Mesendoderm (in vitro differentiated cells): ENCODE results near the gene SEC14L1.

Experiments used
- DNase-seq: peaks from one replicate; pipeline ENCODE4 v3.0.0; 2013
- H2AK5ac ChIP-seq: 2 replicates; pipeline ENCODE4 v1.6.1; 2013; ENCODE audit warnings: low read length, inconsistent platforms
- H2BK120ac ChIP-seq: 2 replicates; pipeline ENCODE4 v1.6.1; 2013; ENCODE audit warnings: low read depth, mild to moderate bottlenecking, low read length, moderate library complexity, mixed read lengths
- H2BK15ac ChIP-seq: replicated peaks from 2 replicates; pipeline ENCODE4 v1.6.1; 2013; ENCODE audit warnings: low read depth, mild to moderate bottlenecking, moderate library complexity
- H2BK5ac ChIP-seq: 2 replicates; pipeline ENCODE4 v1.6.1; 2013; ENCODE audit warnings: low read length, inconsistent platforms
- H3K18ac ChIP-seq: 2 replicates; pipeline ENCODE4 v1.6.1; 2013; ENCODE audit warnings: mild to moderate bottlenecking, low read length, mixed read lengths
- H3K23ac ChIP-seq: one replicate; pipeline ENCODE4 v1.6.1; 2013; ENCODE audit warnings: low read length
- H3K27ac ChIP-seq: 2 replicates; pipeline ENCODE4 v1.5.1; 2013; ENCODE audit warnings: low read depth, mild to moderate bottlenecking, inconsistent platforms, low read length, moderate library complexity
- H3K27me3 ChIP-seq: 2 replicates; pipeline ENCODE4 v1.6.1; 2013; ENCODE audit warnings: low read length, control low read depth, mild to moderate bottlenecking, inconsistent platforms; ENCODE audit not compliant: insufficient read depth, poor library complexity
- H3K36me3 ChIP-seq: 2 replicates; pipeline ENCODE4 v1.6.1; 2013; ENCODE audit warnings: low read length, inconsistent platforms; ENCODE audit not compliant: control insufficient read depth, insufficient read depth
- H3K4ac ChIP-seq: one replicate; pipeline ENCODE4 v1.6.1; 2013; ENCODE audit warnings: low read depth, mild to moderate bottlenecking, low read length, moderate library complexity
- H3K4me1 ChIP-seq: 2 replicates; pipeline ENCODE4 v1.6.1; 2013; ENCODE audit warnings: low read depth, low read length, inconsistent platforms; ENCODE audit not compliant: control insufficient read depth
- H3K4me2 ChIP-seq: 2 replicates; pipeline ENCODE4 v1.6.1; 2013; ENCODE audit warnings: low read length
- H3K4me3 ChIP-seq: 2 replicates; pipeline ENCODE4 v1.5.1; 2013; ENCODE audit warnings: mild to moderate bottlenecking, low read length
- H3K56ac ChIP-seq: one replicate; pipeline ENCODE4 v1.6.1; 2013; ENCODE audit warnings: low read length
- H3K79me1 ChIP-seq: 2 replicates; pipeline ENCODE4 v1.6.1; 2013; ENCODE audit warnings: low read length, inconsistent platforms
- H3K79me2 ChIP-seq: 2 replicates; pipeline ENCODE4 v1.6.1; 2013; ENCODE audit warnings: mild to moderate bottlenecking, low read length; ENCODE audit not compliant: control insufficient read depth, insufficient read depth
- H3K9ac ChIP-seq: 2 replicates; pipeline ENCODE4 v1.6.1; 2013; ENCODE audit warnings: low read length, inconsistent platforms
- H4K5ac ChIP-seq: one replicate; pipeline ENCODE4 v1.6.1; 2013; ENCODE audit warnings: low read length
- H4K8ac ChIP-seq: one replicate; pipeline ENCODE4 v1.6.1; 2013; ENCODE audit warnings: low read depth, mild to moderate bottlenecking, control low read depth, low read length, moderate library complexity
- WGBS: extraction: QIAGEN DNeasy Blood & Tissue Kit; methylation state at CpG from one replicate; pipeline ENCODE4 v1.1.7; 2013; ENCODE audit warnings: low lambda C conversion rate, missing lambda C conversion rate; ENCODE audit not compliant: insufficient coverage; ENCODE audit errors: extremely low coverage; 5-methylcytosine and 5-hydroxymethylcytosine counted together

Gene SEC14L1

GRCh38 chr17:77165577-77165976 is 24.8 kb downstream of the SEC14L1 start:
- no peak overlapping the region for H3K18ac ChIP-seq
- no peak overlapping the region for H2AK5ac ChIP-seq
- H3K79me2 ChIP-seq, result no peaks in the 10 kb centered on the region
- H3K4me1 ChIP-seq, result peaks cover 7% of the 10 kb centered on the region
- H2BK15ac ChIP-seq, result no peak overlapping the region
- no peak overlapping the region for H3K9ac ChIP-seq
- H3K23ac ChIP-seq, result no peak overlapping the region
- DNase-seq, result no peak
- no peak overlapping the region for H2BK120ac ChIP-seq
- H3K4ac ChIP-seq, result no peak overlapping the region
- no peak overlapping the region for H4K8ac ChIP-seq
- no peaks in the 10 kb centered on the region for H3K27me3 ChIP-seq
- no peak overlapping the region for H4K5ac ChIP-seq
- no CpG with 5 or more reads among the region's 1 CpG for WGBS
- no peak overlapping the region for H3K4me3 ChIP-seq
- H3K4me2 ChIP-seq, result no peak overlapping the region
- no peak overlapping the region for H3K56ac ChIP-seq
- H3K27ac ChIP-seq, result no peak overlapping the region
- no peak overlapping the region for H2BK5ac ChIP-seq
- H3K36me3 ChIP-seq, result no peaks in the 10 kb centered on the region
- peaks cover 8% of the 10 kb centered on the region for H3K79me1 ChIP-seq

GRCh38 chr17:77167472-77168306 is 26.9 kb downstream of the SEC14L1 start:
- H3K36me3 ChIP-seq, result no peaks in the 10 kb centered on the region
- H2BK5ac ChIP-seq, result no peak overlapping the region
- no peak overlapping the region for H2AK5ac ChIP-seq
- DNase-seq, result no peak
- H3K9ac ChIP-seq, result no peak overlapping the region
- H3K79me2 ChIP-seq, result no peaks in the 10 kb centered on the region
- no peak overlapping the region for H2BK120ac ChIP-seq
- no peak overlapping the region for H3K4me2 ChIP-seq
- no peak overlapping the region for H4K5ac ChIP-seq
- H3K27ac ChIP-seq, result no peak overlapping the region
- H3K79me1 ChIP-seq, result peaks cover 8% of the 10 kb centered on the region
- H3K56ac ChIP-seq, result no peak overlapping the region
- no peak overlapping the region for H3K4ac ChIP-seq
- no peak overlapping the region for H4K8ac ChIP-seq
- no CpG with 5 or more reads among the region's 12 CpGs for WGBS
- no peak overlapping the region for H2BK15ac ChIP-seq
- peak overlapping the region; percentile 6 for H3K4me3 ChIP-seq
- no peak overlapping the region for H3K23ac ChIP-seq
- H3K18ac ChIP-seq, result no peak overlapping the region
- no peaks in the 10 kb centered on the region for H3K27me3 ChIP-seq
- H3K4me1 ChIP-seq, result peaks cover 7% of the 10 kb centered on the region

DNA sequence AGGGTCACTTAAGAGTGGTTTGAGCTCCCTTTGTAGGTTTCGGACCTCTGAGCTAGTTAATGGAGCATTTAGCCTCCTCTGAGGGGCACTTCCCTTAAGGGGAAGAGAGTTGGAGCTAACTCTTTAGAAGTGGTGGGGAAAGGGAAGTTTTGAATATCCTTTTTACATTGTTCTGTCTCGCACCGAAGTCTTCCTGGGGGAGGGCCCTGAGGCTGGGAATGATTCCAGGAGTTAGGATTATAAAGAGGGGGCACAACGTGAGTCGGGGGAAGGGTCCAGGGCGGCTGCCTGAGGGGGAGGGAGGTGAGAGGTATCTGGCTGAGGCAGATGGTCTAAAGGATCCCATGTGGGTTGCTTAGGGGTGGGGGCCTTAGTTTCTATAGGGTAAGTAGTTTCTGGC is 32.3 kb downstream of the SEC14L1 start:
- Histone ChIP-seq H3K4me1 (no peaks in the 10 kb centered on the region), H3K27ac (no peak overlapping the region)

GRCh38 chr17:77174928-77175661 is 34.3 kb downstream of the SEC14L1 start:
- Histone ChIP-seq H3K27ac (no peak overlapping the region), H3K4me1 (no peaks in the 10 kb centered on the region), H4K8ac (no peak overlapping the region), H4K5ac (no peak overlapping the region), H3K27me3 (no peaks in the 10 kb centered on the region), H3K79me2 (no peaks in the 10 kb centered on the region), H3K36me3 (peaks cover 2% of the 10 kb centered on the region), H3K9ac (no peak overlapping the region), H3K4ac (no peak overlapping the region), H3K4me3 (peak overlapping the region; percentile 15), H3K4me2 (no peak overlapping the region), H3K56ac (no peak overlapping the region), H2BK120ac (no peak overlapping the region), H2AK5ac (no peak overlapping the region), H3K79me1 (peaks cover 3% of the 10 kb centered on the region), H3K18ac (no peak overlapping the region), H2BK15ac (no peak overlapping the region), H3K23ac (no peak overlapping the region), H2BK5ac (no peak overlapping the region)
- no CpG with 5 or more reads among the region's 10 CpGs for WGBS
- no peak for DNase-seq

More for the DNA sequence above, 32.3 kb downstream of the SEC14L1 start:
- no peak overlapping the region for H3K4ac ChIP-seq
- H3K36me3 ChIP-seq, result peaks cover 2% of the 10 kb centered on the region
- H2BK5ac ChIP-seq, result no peak overlapping the region
- H3K23ac ChIP-seq, result no peak overlapping the region
- H4K5ac ChIP-seq, result no peak overlapping the region
- H2BK15ac ChIP-seq, result no peak overlapping the region
- H3K27me3 ChIP-seq, result no peaks in the 10 kb centered on the region
- H3K79me1 ChIP-seq, result peaks cover 4% of the 10 kb centered on the region
- no peak for DNase-seq
- H4K8ac ChIP-seq, result no peak overlapping the region
- H3K4me3 ChIP-seq, result no peak overlapping the region
- H3K4me2 ChIP-seq, result no peak overlapping the region
- no peak overlapping the region for H3K9ac ChIP-seq
- no CpG with 5 or more reads among the region's 6 CpGs for WGBS
- H3K18ac ChIP-seq, result no peak overlapping the region
- no peak overlapping the region for H3K56ac ChIP-seq
- H2BK120ac ChIP-seq, result no peak overlapping the region
- H3K79me2 ChIP-seq, result no peaks in the 10 kb centered on the region
- no peak overlapping the region for H2AK5ac ChIP-seq

DNA sequence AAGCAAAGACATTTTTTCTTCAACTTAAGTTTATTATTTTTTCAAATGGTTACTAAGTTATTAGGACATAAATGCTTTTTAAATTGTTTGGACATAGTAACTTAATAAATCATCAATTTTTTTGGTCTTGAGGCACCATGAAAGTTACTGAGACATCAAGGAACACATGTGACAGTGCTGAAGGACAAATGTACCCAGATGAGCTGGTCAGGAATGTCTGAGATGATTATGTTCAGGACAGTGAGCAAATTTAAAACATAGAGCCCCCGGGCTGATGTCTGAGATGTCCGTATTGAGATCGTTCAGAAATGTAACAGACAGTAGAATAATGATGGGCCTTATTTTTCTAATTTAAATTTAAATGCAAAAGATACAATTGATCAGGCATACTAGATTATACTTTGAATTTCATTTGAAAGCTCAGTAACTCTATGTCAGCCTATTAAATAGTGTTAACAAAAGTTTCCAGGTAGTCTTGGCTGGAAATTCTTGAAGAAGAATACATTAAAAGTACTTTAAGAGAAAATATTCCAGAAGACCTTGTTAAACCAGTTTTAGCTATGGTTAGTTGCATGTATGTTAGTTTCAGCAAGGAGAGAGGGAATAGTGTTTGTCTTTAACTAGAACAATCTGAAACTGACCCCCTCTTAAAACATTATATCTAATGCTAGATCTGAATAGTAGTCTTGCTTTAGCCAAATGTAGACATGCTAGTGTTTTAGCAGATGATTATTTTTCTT is 36.4 kb downstream of the SEC14L1 start:
- no peak overlapping the region for H3K23ac ChIP-seq
- no peak overlapping the region for H3K4ac ChIP-seq
- WGBS, result no CpG with 5 or more reads among the region's 3 CpGs
- no peak for DNase-seq
- no peak overlapping the region for H3K9ac ChIP-seq
- no peak overlapping the region for H4K5ac ChIP-seq
- H3K79me1 ChIP-seq, result peaks cover 3% of the 10 kb centered on the region
- H2BK120ac ChIP-seq, result no peak overlapping the region
- H3K27me3 ChIP-seq, result no peaks in the 10 kb centered on the region
- H3K56ac ChIP-seq, result no peak overlapping the region
- H2BK15ac ChIP-seq, result no peak overlapping the region
- H3K4me2 ChIP-seq, result no peak overlapping the region
- H3K4me1 ChIP-seq, result no peaks in the 10 kb centered on the region
- H2AK5ac ChIP-seq, result no peak overlapping the region
- no peak overlapping the region for H3K18ac ChIP-seq
- no peak overlapping the region for H4K8ac ChIP-seq
- no peak overlapping the region for H3K27ac ChIP-seq
- H3K79me2 ChIP-seq, result no peaks in the 10 kb centered on the region
- H3K4me3 ChIP-seq, result no peak overlapping the region
- peaks cover 2% of the 10 kb centered on the region for H3K36me3 ChIP-seq
- no peak overlapping the region for H2BK5ac ChIP-seq
